OCI-LY1 (cell line): Measurements from ENCODE around the gene AACS.

Experiments
- H2AFZ ChIP-seq: fragments of 200-600 bp; sonication (generic), shearing (Covaris generic); 2 replicates; pipeline ENCODE4 v1.6.0; 2014; ENCODE audit warnings: antibody characterized with exemption, mild to moderate bottlenecking, low read length
- H3F3A ChIP-seq: fragments of 200-600 bp; sonication (generic), shearing (Covaris generic); 2 replicates; pipeline ENCODE4 v1.6.0; 2014; ENCODE audit warnings: mild to moderate bottlenecking, antibody characterized with exemption, low read length, moderate library complexity; ENCODE audit not compliant: insufficient read depth
- H3K27ac ChIP-seq: fragments of 200-600 bp; sonication (generic); 2 replicates; pipeline ENCODE4 v1.5.1; 2014; ENCODE audit warnings: low read length, mixed run types, mild to moderate bottlenecking, low read depth; ENCODE audit not compliant: poor library complexity, severe bottlenecking
- H3K27me3 ChIP-seq: fragments of 200-600 bp; sonication (generic); 2 replicates; pipeline ENCODE4 v1.6.0; 2014; ENCODE audit warnings: antibody characterized with exemption, mild to moderate bottlenecking, low read length, moderate library complexity; ENCODE audit not compliant: insufficient read depth
- H3K36me3 ChIP-seq: fragments of 200-600 bp; sonication (generic); 2 replicates; pipeline ENCODE4 v1.6.1; 2014; ENCODE audit warnings: mild to moderate bottlenecking, antibody characterized with exemption, low read length, moderate library complexity, mixed read lengths; ENCODE audit not compliant: insufficient read depth
- H3K4me1 ChIP-seq: fragments of 200-600 bp; sonication (generic); 2 replicates; pipeline ENCODE4 v1.5.1; 2014; ENCODE audit warnings: mild to moderate bottlenecking, low read length, moderate library complexity; ENCODE audit not compliant: insufficient read depth, severe bottlenecking
- H3K4me2 ChIP-seq: fragments of 200-600 bp; sonication (generic), shearing (Covaris generic); 2 replicates; pipeline ENCODE4 v1.6.1; 2014; ENCODE audit warnings: low read length
- H3K4me3 ChIP-seq: fragments of 200-600 bp; sonication (generic); 2 replicates; pipeline ENCODE4 v1.5.1; 2014; ENCODE audit warnings: low read length, low read depth, mild to moderate bottlenecking, mixed read lengths; ENCODE audit not compliant: poor library complexity, severe bottlenecking
- H3K79me2 ChIP-seq: fragments of 200-600 bp; shearing (Covaris generic); 2 replicates; pipeline ENCODE4 v1.6.1; 2016; ENCODE audit warnings: mixed run types, low read length, mixed read lengths; ENCODE audit not compliant: insufficient read depth
- H3K9ac ChIP-seq: fragments of 200-600 bp; sonication (generic), shearing (Covaris generic); 2 replicates; pipeline ENCODE4 v1.6.1; 2014; ENCODE audit warnings: mild to moderate bottlenecking, low read length, mixed read lengths
- H3K9me2 ChIP-seq: fragments of 200-600 bp; sonication (generic), shearing (Covaris generic); 2 replicates; pipeline ENCODE4 v1.6.1; 2014; ENCODE audit warnings: low read depth, mild to moderate bottlenecking, low read length, mixed read lengths
- H3K9me3 ChIP-seq: fragments of 200-600 bp; shearing (Covaris generic); 2 replicates; pipeline ENCODE4 v1.6.1; 2014; ENCODE audit warnings: low read length, mixed read lengths
- H4K20me1 ChIP-seq: fragments of 200-600 bp; sonication (generic), shearing (Covaris generic); 2 replicates; pipeline ENCODE4 v1.6.0; 2016; ENCODE audit warnings: mild to moderate bottlenecking, low read length; ENCODE audit not compliant: insufficient read depth
- CTCF ChIP-seq: fragments of 200-600 bp; sonication (generic), shearing (Covaris generic); IDR thresholded peaks from 2 replicates; pipeline ENCODE4 v1.5.1; 2017; ENCODE audit warnings: mild to moderate bottlenecking, antibody characterized with exemption, low read length, moderate library complexity, mixed read lengths
- EZH2 ChIP-seq: fragments of 200-600 bp; sonication (generic), shearing (Covaris generic); IDR thresholded peaks from 2 replicates; pipeline ENCODE4 v1.8.0; 2017; ENCODE audit warnings: borderline replicate concordance, mixed run types, mild to moderate bottlenecking, antibody characterized with exemption, low read length, moderate library complexity, mixed read lengths

Gene AACS

GRCh38 chr12:125113263-125113662 is 48.0 kb downstream of the AACS start:
- H2AFZ ChIP-seq = no peak overlapping the region
- H3K9ac ChIP-seq = no peak overlapping the region
- TF ChIP-seq CTCF = no peak
- no peak for TF ChIP-seq EZH2
- peaks cover 28% of the 10 kb centered on the region for H3K36me3 ChIP-seq
- no peak overlapping the region for H3K4me2 ChIP-seq
- H3K27me3 ChIP-seq = no peaks in the 10 kb centered on the region
- H3K79me2 ChIP-seq = no peaks in the 10 kb centered on the region
- H4K20me1 ChIP-seq = no peaks in the 10 kb centered on the region
- H3K4me1 ChIP-seq = peaks cover 13% of the 10 kb centered on the region
- H3K9me2 ChIP-seq = no peaks in the 10 kb centered on the region
- H3F3A ChIP-seq = no peaks in the 10 kb centered on the region
- 0 out of 2 replicates have a peak, but pooled peaks cover 2% of the 10 kb centered on the region for H3K9me3 ChIP-seq
- no peak overlapping the region for H3K27ac ChIP-seq
- H3K4me3 ChIP-seq = no peak overlapping the region

- no peak overlapping the region for H3K4me3 ChIP-seq
- no peak overlapping the region for H3K4me2 ChIP-seq
- H3K79me2 ChIP-seq = no peaks in the 10 kb centered on the region
- H3K4me1 ChIP-seq = peaks cover 13% of the 10 kb centered on the region
- peaks cover 33% of the 10 kb centered on the region for H3K36me3 ChIP-seq
- H3K27me3 ChIP-seq = no peaks in the 10 kb centered on the region
- no peak overlapping the region for H2AFZ ChIP-seq
- no peaks in the 10 kb centered on the region for H3F3A ChIP-seq
- H4K20me1 ChIP-seq = no peaks in the 10 kb centered on the region
- H3K9me3 ChIP-seq = 0 out of 2 replicates have a peak, but pooled peaks cover 2% of the 10 kb centered on the region
- H3K9ac ChIP-seq = no peak overlapping the region
- H3K9me2 ChIP-seq = no peaks in the 10 kb centered on the region
- TF ChIP-seq CTCF (no peak), EZH2 (no peak)
- H3K27ac ChIP-seq = no peak overlapping the region
Measured at GRCh38 chr12:125113789-125114188, 48.6 kb downstream of the AACS start.

GRCh38 chr12:125114365-125115141 is 49.3 kb downstream of the AACS start:
- Histone ChIP-seq H3K4me3 (no peak overlapping the region), H3K9me3 (0 out of 2 replicates have a peak, but pooled peaks cover 2% of the 10 kb centered on the region), H4K20me1 (no peaks in the 10 kb centered on the region), H2AFZ (no peak overlapping the region), H3K27me3 (no peaks in the 10 kb centered on the region), H3K27ac (no peak overlapping the region), H3K4me2 (no peak overlapping the region; the same call in 1 of the 2 replicates), H3K36me3 (peaks cover 33% of the 10 kb centered on the region), H3F3A (no peaks in the 10 kb centered on the region), H3K79me2 (no peaks in the 10 kb centered on the region), H3K9ac (no peak overlapping the region), H3K4me1 (peaks cover 13% of the 10 kb centered on the region), H3K9me2 (no peaks in the 10 kb centered on the region)
- TF ChIP-seq EZH2 (no peak), CTCF (no peak)
